Left renal pelvis (tissue), 4 donors: Measurements from ENCODE around the gene ZNF780A. TPM values are rescaled to one million over a fixed set of nuclear protein-coding genes. Genes with fewer than 3 reads are reported as not detected.
"Not testable (repeated sequence)": the region's sequence is repeated elsewhere in the genome, so short reads cannot be mapped to it uniquely, and the experiment has no call there.

Experiments
- DNase-seq, 4 donors: peaks; one replicate each; pipeline ENCODE4 v3.0.0-alpha.2; 2013; ENCODE audit warnings: low read depth in 4 of 4, low spot score in 3 of 4
- polyA plus RNA-seq, 4 donors: library from polyadenylated mRNA; unstranded; fragments of 120-200 nt; gene quantifications; one replicate each; pipeline ENCODE4 v1.2.1, GENCODE V29; 2013; ENCODE audit not compliant: insufficient read length in 4 of 4

The ZNF780A gene
- polyA plus RNA-seq, 4 donors: 12.5 to 25.7 (median 19.8) TPM

- DNase-seq: no peak
Measured at GRCh38 chr19:40088299-40089047, 2.3 kb downstream of the ZNF780A start.

GRCh38 chr19:40084948-40085347, 5.8 kb downstream of the ZNF780A start:
- DNase-seq: no peak

- DNase-seq: no peak
Measured at GRCh38 chr19:40081411-40081810, 9.3 kb downstream of the ZNF780A start.

- DNase-seq: no peak
Measured at GRCh38 chr19:40080289-40080688, 10.5 kb downstream of the ZNF780A start.

- no peak for DNase-seq
Measured at GRCh38 chr19:40078377-40078776, 12.4 kb downstream of the ZNF780A start.

GRCh38 chr19:40070058-40070457, 20.7 kb downstream of the ZNF780A start:
- no peak for DNase-seq

- DNase-seq: no peak
Measured at GRCh38 chr19:40059624-40060023, 31.1 kb downstream of the ZNF780A start.

GRCh38 chr19:40057166-40057565, 33.6 kb downstream of the ZNF780A start:
- DNase-seq: no peak

GRCh38 chr19:40056505-40056904, 34.2 kb downstream of the ZNF780A start:
- DNase-seq: no peak

- peak; percentile 42 to 63 (median 55) for DNase-seq
Measured at GRCh38 chr19:40055832-40056504, 34.8 kb downstream of the ZNF780A start, which contains the start of gene ZNF780B. Gene ZNF780B, minus strand, starts transcription at chr19:40056231. Its CDS starts 5,899 bp downstream, at chr19:40050332.

- no peak for DNase-seq
Measured at GRCh38 chr19:40055049-40055448, 35.7 kb downstream of the ZNF780A start.

GRCh38 chr19:40054632-40055031, 36.1 kb downstream of the ZNF780A start:
- DNase-seq: no peak

- no peak for DNase-seq
Measured at GRCh38 chr19:40053491-40053890, 37.3 kb downstream of the ZNF780A start.

GRCh38 chr19:40041718-40042117, 49.0 kb downstream of the ZNF780A start:
- not testable (repeated sequence) for DNase-seq

- DNase-seq: not testable (repeated sequence)
Measured at GRCh38 chr19:40038047-40038446, 52.7 kb downstream of the ZNF780A start.

- no peak for DNase-seq
Measured at GRCh38 chr19:40035996-40036395, 54.7 kb downstream of the ZNF780A start.

GRCh38 chr19:40033989-40034560, 56.7 kb downstream of the ZNF780A start:
- DNase-seq: no peak

- no peak for DNase-seq
Measured at GRCh38 chr19:40026597-40026970, 64.2 kb downstream of the ZNF780A start.

GRCh38 chr19:40025938-40026596, 64.7 kb downstream of the ZNF780A start:
- DNase-seq: no peak

GRCh38 chr19:40023969-40024368, 66.8 kb downstream of the ZNF780A start:
- DNase-seq: no peak
